SK-N-SH treated with all-trans-retinoic acid at 6 μM for 48 hours (cell line): Measurements from ENCODE around the gene ZNF385B.

Source experiments
- ATAC-seq: fragments of 200-7000 bp; cut with Tn5 transposase; 3 replicates; pipeline ENCODE4 v1.9.1; 2020; ENCODE audit warnings: mild to moderate bottlenecking, moderate library complexity
- ARNTL ChIP-seq: fragments of 450-650 bp; formaldehyde crosslinking; IDR thresholded peaks from 2 replicates; pipeline ENCODE4 v1.5.0; 2020; ENCODE audit warnings: low read depth, mild to moderate bottlenecking, moderate library complexity, borderline replicate concordance
- BACH2 ChIP-seq: fragments of 250-450 bp; sonication (Bioruptor Pico); IDR thresholded peaks from 2 replicates; pipeline ENCODE4 v1.9.0; 2021; ENCODE audit warnings: mild to moderate bottlenecking, borderline replicate concordance
- ESRRG ChIP-seq: fragments of 250-450 bp; sonication (Bioruptor Pico); IDR thresholded peaks from 2 replicates; pipeline ENCODE4 v1.6.1; 2021; ENCODE audit warnings: mild to moderate bottlenecking
- GLIS3 ChIP-seq: fragments of 250-450 bp; sonication (Bioruptor Pico); IDR thresholded peaks from 2 replicates; pipeline ENCODE4 v1.5.0; 2020; ENCODE audit warnings: mild to moderate bottlenecking, moderate library complexity
- ISL1 ChIP-seq: fragments of 250-450 bp; sonication (Bioruptor Pico); IDR thresholded peaks from 2 replicates; pipeline ENCODE4 v2.1.2; 2022; ENCODE audit warnings: mild to moderate bottlenecking, moderate library complexity
- OSR1 ChIP-seq: fragments of 250-450 bp; sonication (Bioruptor Pico); IDR thresholded peaks from 2 replicates; pipeline ENCODE4 v1.8.0; 2022; ENCODE audit warnings: moderate library complexity, mild to moderate bottlenecking, inconsistent platforms
- PATZ1 ChIP-seq: fragments of 250-450 bp; sonication (Bioruptor Pico); IDR thresholded peaks from 2 replicates; pipeline ENCODE4 v1.8.0; 2020; ENCODE audit warnings: mild to moderate bottlenecking, moderate library complexity, borderline replicate concordance
- POU6F1 ChIP-seq: fragments of 250-450 bp; sonication (Bioruptor Pico); IDR thresholded peaks from 2 replicates; pipeline ENCODE4 v1.8.0; 2021; ENCODE audit warnings: low read depth, mild to moderate bottlenecking, moderate library complexity, borderline replicate concordance
- PPARA ChIP-seq: fragments of 250-450 bp; sonication (Bioruptor Pico); IDR thresholded peaks from 2 replicates; pipeline ENCODE4 v1.5.0; 2020; ENCODE audit warnings: mild to moderate bottlenecking, borderline replicate concordance
- RARB ChIP-seq: fragments of 250-450 bp; sonication (Bioruptor Pico); IDR thresholded peaks from 2 replicates; pipeline ENCODE4 v1.8.0; 2021; ENCODE audit warnings: mild to moderate bottlenecking, moderate library complexity
- SNAI2 ChIP-seq: fragments of 250-450 bp; sonication (Bioruptor Pico); IDR thresholded peaks from 2 replicates; pipeline ENCODE4 v1.5.0; 2020; ENCODE audit warnings: mild to moderate bottlenecking, moderate library complexity
- TCF4 ChIP-seq: fragments of 250-450 bp; sonication (Bioruptor Pico); IDR thresholded peaks from 2 replicates; pipeline ENCODE4 v1.8.0; 2021; ENCODE audit warnings: mild to moderate bottlenecking, moderate library complexity, borderline replicate concordance
- ZFP3 ChIP-seq: fragments of 250-450 bp; sonication (Bioruptor Pico); IDR thresholded peaks from 2 replicates; pipeline ENCODE4 v1.5.0; 2020; ENCODE audit warnings: mild to moderate bottlenecking, moderate library complexity
- ZFP30 ChIP-seq: fragments of 450-650 bp; formaldehyde crosslinking; IDR thresholded peaks from 2 replicates; pipeline ENCODE4 v1.5.0; 2022; ENCODE audit warnings: mild to moderate bottlenecking, moderate library complexity
- ZNF565 ChIP-seq: fragments of 450-650 bp; formaldehyde crosslinking; conservative IDR thresholded peaks from 2 replicates; pipeline ENCODE4 v1.5.0; 2020; ENCODE audit warnings: low read depth, mild to moderate bottlenecking, moderate library complexity
- ZNF70 ChIP-seq: fragments of 450-650 bp; formaldehyde crosslinking; IDR thresholded peaks from 2 replicates; pipeline ENCODE4 v1.5.0; 2020; ENCODE audit warnings: mild to moderate bottlenecking, moderate library complexity
- ZNF8 ChIP-seq: fragments of 450-650 bp; formaldehyde crosslinking; IDR thresholded peaks from 2 replicates; pipeline ENCODE4 v1.5.0; 2020; ENCODE audit warnings: mild to moderate bottlenecking, moderate library complexity
- TF ChIP-seq, protein P1 (sequence below): fragments of 250-450 bp; sonication (Bioruptor Pico); IDR thresholded peaks from 2 replicates; pipeline ENCODE4 v1.5.1; 2020; ENCODE audit warnings: low read depth, mild to moderate bottlenecking, moderate library complexity
- TF ChIP-seq, protein P2 (sequence below): fragments of 250-450 bp; sonication (Bioruptor Pico); IDR thresholded peaks from 2 replicates; pipeline ENCODE4 v1.5.0; 2020; ENCODE audit warnings: mild to moderate bottlenecking, moderate library complexity
- TF ChIP-seq, protein P3 (sequence below): fragments of 250-450 bp; sonication (Bioruptor Pico); IDR thresholded peaks from 2 replicates; pipeline ENCODE4 v1.5.1; 2021; ENCODE audit warnings: mild to moderate bottlenecking, moderate library complexity

ZNF385B gene

DNA sequence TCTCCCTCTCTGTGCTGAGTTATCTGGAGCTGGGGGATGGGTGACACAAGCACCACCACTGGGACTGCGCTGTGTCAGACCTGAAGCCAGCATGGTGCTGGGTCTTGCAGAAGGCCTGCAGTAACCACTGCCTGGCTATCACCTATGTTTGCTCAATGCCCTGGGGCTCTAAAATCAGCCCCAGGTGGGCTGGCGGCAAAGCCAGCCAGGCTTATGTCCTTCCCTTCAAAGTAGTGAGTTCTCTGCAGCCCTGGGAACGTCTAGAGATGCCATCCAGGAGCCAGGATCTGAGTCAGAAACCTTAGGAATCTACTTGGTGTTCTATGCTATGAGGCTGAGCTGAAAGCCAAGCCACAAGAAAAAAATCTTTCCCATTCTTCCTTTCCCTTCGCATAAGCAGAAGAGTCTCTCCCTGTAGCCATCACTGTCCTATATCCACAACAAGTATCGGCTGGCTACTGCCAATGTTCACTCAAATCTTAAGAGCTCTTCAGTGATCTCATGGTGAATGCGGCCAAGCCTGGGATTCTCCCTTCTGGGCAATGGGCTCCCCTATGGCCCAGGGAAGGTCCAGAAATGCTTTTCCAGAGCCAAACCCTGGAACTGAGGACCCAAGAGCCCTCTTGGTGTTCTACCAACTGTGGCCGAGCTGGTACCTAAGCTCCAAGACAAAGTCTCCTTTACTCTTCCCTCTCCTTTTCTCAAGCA, 248.7 kb downstream of the ZNF385B start:
- peak; percentile 16; the same call in 1 of the 3 replicates for ATAC-seq
- no peak for TF ChIP-seq POU6F1 (CRISPR knock-in tag)

- ATAC-seq: peak; percentile 82
- TF ChIP-seq ZFP30 (CRISPR knock-in tag) (no peak), ISL1 (CRISPR knock-in tag) (0 out of 2 replicates have a peak, but pooled peaks have one; percentile 15)
Measured at GRCh38 chr2:179612108-179612507, 249.3 kb downstream of the ZNF385B start.

DNA sequence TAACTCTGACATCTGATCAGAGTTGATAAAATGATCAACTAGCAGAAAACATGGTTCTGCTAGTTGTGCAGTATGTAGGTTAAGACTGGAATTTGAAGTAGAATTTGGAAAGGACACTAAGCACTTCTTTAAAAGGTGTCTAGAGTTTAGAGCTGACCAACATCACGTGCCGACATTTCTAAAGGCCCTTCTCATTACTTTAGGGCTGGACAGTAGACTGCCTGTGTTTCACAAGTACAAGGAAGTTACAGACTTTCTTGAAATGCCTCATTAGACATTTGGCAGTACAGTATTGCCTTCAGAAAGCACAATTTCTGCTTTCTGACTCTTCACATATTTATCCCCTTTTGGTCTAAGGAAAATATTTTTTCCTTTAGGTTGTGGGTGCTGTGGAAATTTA, 255.3 kb downstream of the ZNF385B start:
- ATAC-seq: peak; percentile 30; the same call in 2 of the 3 replicates
- no peak for TF ChIP-seq BACH2
- TF ChIP-seq ESRRG (CRISPR knock-in tag): no peak
- no peak for TF ChIP-seq POU6F1 (CRISPR knock-in tag)
- TF ChIP-seq ZFP3: no peak
- TF ChIP-seq ZNF8 (CRISPR knock-in tag): no peak

GRCh38 chr2:179605341-179605740, 256.1 kb downstream of the ZNF385B start:
- peak; percentile 56; the same call in 1 of the 3 replicates for ATAC-seq
- no peak for TF ChIP-seq ZNF70
- no peak for TF ChIP-seq ARNTL
- TF ChIP-seq, protein P1, sequence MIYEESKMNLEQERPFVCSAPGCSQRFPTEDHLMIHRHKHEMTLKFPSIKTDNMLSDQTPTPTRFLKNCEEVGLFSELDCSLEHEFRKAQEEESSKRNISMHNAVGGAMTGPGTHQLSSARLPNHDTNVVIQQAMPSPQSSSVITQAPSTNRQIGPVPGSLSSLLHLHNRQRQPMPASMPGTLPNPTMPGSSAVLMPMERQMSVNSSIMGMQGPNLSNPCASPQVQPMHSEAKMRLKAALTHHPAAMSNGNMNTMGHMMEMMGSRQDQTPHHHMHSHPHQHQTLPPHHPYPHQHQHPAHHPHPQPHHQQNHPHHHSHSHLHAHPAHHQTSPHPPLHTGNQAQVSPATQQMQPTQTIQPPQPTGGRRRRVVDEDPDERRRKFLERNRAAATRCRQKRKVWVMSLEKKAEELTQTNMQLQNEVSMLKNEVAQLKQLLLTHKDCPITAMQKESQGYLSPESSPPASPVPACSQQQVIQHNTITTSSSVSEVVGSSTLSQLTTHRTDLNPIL (CRISPR knock-in tag): no peak
- no peak for TF ChIP-seq PPARA
- TF ChIP-seq OSR1 (CRISPR knock-in tag): no peak
- no peak for TF ChIP-seq TCF4
- no peak for TF ChIP-seq POU6F1 (CRISPR knock-in tag)
- TF ChIP-seq GLIS3 (CRISPR knock-in tag): no peak
- TF ChIP-seq ZFP30 (CRISPR knock-in tag): no peak
- TF ChIP-seq, all 23 proteins: peak for 0

GRCh38 chr2:179604598-179604997, 256.8 kb downstream of the ZNF385B start:
- TF ChIP-seq, protein P2, sequence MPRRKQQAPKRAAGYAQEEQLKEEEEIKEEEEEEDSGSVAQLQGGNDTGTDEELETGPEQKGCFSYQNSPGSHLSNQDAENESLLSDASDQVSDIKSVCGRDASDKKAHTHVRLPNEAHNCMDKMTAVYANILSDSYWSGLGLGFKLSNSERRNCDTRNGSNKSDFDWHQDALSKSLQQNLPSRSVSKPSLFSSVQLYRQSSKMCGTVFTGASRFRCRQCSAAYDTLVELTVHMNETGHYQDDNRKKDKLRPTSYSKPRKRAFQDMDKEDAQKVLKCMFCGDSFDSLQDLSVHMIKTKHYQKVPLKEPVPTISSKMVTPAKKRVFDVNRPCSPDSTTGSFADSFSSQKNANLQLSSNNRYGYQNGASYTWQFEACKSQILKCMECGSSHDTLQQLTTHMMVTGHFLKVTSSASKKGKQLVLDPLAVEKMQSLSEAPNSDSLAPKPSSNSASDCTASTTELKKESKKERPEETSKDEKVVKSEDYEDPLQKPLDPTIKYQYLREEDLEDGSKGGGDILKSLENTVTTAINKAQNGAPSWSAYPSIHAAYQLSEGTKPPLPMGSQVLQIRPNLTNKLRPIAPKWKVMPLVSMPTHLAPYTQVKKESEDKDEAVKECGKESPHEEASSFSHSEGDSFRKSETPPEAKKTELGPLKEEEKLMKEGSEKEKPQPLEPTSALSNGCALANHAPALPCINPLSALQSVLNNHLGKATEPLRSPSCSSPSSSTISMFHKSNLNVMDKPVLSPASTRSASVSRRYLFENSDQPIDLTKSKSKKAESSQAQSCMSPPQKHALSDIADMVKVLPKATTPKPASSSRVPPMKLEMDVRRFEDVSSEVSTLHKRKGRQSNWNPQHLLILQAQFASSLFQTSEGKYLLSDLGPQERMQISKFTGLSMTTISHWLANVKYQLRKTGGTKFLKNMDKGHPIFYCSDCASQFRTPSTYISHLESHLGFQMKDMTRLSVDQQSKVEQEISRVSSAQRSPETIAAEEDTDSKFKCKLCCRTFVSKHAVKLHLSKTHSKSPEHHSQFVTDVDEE (CRISPR knock-in tag): no peak
- TF ChIP-seq PATZ1 (CRISPR knock-in tag): no peak
- no peak for TF ChIP-seq ARNTL
- TF ChIP-seq, protein P3, sequence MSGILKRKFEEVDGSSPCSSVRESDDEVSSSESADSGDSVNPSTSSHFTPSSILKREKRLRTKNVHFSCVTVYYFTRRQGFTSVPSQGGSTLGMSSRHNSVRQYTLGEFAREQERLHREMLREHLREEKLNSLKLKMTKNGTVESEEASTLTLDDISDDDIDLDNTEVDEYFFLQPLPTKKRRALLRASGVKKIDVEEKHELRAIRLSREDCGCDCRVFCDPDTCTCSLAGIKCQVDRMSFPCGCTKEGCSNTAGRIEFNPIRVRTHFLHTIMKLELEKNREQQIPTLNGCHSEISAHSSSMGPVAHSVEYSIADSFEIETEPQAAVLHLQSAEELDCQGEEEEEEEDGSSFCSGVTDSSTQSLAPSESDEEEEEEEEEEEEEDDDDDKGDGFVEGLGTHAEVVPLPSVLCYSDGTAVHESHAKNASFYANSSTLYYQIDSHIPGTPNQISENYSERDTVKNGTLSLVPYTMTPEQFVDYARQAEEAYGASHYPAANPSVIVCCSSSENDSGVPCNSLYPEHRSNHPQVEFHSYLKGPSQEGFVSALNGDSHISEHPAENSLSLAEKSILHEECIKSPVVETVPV (CRISPR knock-in tag): no peak
- TF ChIP-seq ZNF8 (CRISPR knock-in tag): no peak
- TF ChIP-seq SNAI2: no peak
- no peak for TF ChIP-seq ESRRG (CRISPR knock-in tag)
- TF ChIP-seq RARB: no peak
- TF ChIP-seq BACH2: no peak
- no peak for TF ChIP-seq ZNF565 (CRISPR knock-in tag)
- no peak for TF ChIP-seq ZFP3
- TF ChIP-seq TCF4: no peak
- no peak for ATAC-seq
